Activated T-helper 1 cell treated with anti-CD3 and anti-CD28 coated beads, Interleukin-12 subunit alpha, Interleukin-12 subunit beta, Interleukin-2, Interleukin-4 antibody, amounts not matched to agents 30 ng/mL and 10 ng/mL and 1 ng/mL, durations not matched to agents 14 hours and 24 hours and 36 hours (primary cell): ENCODE measurements around the gene CALR3. TPM values are rescaled to one million over a fixed set of nuclear protein-coding genes. Genes with fewer than 3 reads are reported as not detected.

Experiments used
- DNase-seq: peaks from one replicate; pipeline ENCODE4 v3.0.0; 2021; ENCODE audit warnings: low spot score
- H3K27ac Mint-ChIP-seq: one replicate; pipeline ENCODE4 v1.8.0; 2021; ENCODE audit warnings: mild to moderate bottlenecking, mixed read lengths
- H3K27me3 Mint-ChIP-seq: one replicate; pipeline ENCODE4 v1.8.0; 2022; ENCODE audit warnings: mild to moderate bottlenecking, moderate library complexity, mixed read lengths; ENCODE audit not compliant: insufficient read depth
- H3K36me3 Mint-ChIP-seq: one replicate; pipeline ENCODE4 v1.8.0; 2021; ENCODE audit warnings: low read depth, mixed read lengths
- H3K4me1 Mint-ChIP-seq: one replicate; pipeline ENCODE4 v1.8.0; 2021; ENCODE audit warnings: low read depth, mixed read lengths
- H3K4me3 Mint-ChIP-seq: one replicate; pipeline ENCODE4 v1.8.0; 2021; ENCODE audit warnings: mild to moderate bottlenecking, moderate library complexity, mixed read lengths
- H3K9me3 Mint-ChIP-seq: one replicate; pipeline ENCODE4 v1.8.0; 2021; ENCODE audit warnings: mixed read lengths
- intact Hi-C: fragments of 100-400 bp; cut with micrococcal nuclease; formaldehyde crosslinking; loops from one replicate; pipeline ENCODE4 v1.15.1; 2024
- total RNA-seq: library from RNA; stranded (reverse); gene quantifications from 2 replicates; pipeline ENCODE4 v1.2.3, GENCODE V29; 2022

CALR3 gene
- total RNA-seq, 1 donor from 2014 or later, result not detected

DNA sequence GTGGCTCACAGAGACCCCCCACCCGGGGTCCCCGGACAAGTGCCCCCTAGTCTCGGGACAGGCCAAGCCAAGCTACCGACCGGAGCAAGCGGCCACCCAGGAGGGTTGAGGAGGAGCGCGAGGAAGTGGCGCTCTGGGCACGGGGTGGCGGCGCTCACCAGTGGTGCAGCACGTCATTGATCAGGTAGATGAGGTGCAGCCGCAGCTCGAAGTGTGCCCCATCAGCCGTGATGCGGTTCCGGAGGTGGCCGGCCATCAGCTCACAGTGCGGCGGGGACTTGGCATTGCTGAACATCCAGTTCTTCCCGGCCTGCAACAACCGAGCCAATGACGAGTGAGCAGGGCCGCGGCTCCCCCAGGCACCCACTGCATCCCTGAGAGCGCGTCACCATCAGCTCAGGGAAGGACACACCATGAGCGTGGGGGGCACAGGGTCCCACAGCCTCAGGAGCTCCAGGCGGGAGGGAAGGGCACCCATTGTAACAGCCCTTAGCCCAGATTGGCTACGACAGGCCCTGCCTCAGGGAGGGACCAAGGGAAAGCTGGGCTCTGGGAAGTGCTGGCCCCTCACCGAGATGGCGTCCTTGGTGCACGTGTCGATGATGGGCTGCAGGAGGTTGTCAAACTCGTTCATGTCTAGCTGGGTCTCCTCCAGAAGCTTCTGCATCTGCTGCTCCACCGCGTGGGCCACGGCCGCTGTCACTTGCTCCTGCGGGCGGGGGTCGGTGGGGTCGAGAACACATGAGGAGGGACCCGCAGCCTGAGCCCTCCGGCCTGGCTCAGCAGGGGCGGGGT is 36.7 kb upstream of the CALR3 start:
- Mint-ChIP-seq H3K27ac (no peak overlapping the region), H3K9me3 (no peaks in the 10 kb centered on the region), H3K4me3 (no peak overlapping the region), H3K27me3 (no peaks in the 10 kb centered on the region), H3K4me1 (peaks cover 5% of the 10 kb centered on the region), H3K36me3 (peaks cover 34% of the 10 kb centered on the region)
- intact Hi-C loops, result no loop called here
- no peak for DNase-seq

DNA sequence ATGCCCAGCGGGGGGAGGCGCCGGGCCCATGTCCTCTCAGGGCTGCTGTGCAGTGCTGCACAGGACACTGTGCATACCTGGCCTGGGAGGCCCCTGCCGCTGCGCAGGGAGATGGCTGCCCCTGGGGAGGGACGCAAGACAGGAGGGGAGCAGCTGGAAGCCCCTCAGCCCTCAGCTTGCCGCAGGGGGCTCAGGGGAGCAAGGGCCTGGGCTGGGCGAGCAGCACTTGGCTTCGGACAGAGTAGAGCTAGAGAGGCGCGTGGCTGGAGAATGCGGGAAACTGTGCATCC is 35.4 kb upstream of the CALR3 start:
- Mint-ChIP-seq H3K27ac (no peak overlapping the region), H3K27me3 (no peaks in the 10 kb centered on the region), H3K9me3 (no peaks in the 10 kb centered on the region), H3K4me3 (no peak overlapping the region), H3K36me3 (peaks cover 36% of the 10 kb centered on the region), H3K4me1 (no peaks in the 10 kb centered on the region)
- no peak for DNase-seq
- intact Hi-C loops, result no loop called here

DNA sequence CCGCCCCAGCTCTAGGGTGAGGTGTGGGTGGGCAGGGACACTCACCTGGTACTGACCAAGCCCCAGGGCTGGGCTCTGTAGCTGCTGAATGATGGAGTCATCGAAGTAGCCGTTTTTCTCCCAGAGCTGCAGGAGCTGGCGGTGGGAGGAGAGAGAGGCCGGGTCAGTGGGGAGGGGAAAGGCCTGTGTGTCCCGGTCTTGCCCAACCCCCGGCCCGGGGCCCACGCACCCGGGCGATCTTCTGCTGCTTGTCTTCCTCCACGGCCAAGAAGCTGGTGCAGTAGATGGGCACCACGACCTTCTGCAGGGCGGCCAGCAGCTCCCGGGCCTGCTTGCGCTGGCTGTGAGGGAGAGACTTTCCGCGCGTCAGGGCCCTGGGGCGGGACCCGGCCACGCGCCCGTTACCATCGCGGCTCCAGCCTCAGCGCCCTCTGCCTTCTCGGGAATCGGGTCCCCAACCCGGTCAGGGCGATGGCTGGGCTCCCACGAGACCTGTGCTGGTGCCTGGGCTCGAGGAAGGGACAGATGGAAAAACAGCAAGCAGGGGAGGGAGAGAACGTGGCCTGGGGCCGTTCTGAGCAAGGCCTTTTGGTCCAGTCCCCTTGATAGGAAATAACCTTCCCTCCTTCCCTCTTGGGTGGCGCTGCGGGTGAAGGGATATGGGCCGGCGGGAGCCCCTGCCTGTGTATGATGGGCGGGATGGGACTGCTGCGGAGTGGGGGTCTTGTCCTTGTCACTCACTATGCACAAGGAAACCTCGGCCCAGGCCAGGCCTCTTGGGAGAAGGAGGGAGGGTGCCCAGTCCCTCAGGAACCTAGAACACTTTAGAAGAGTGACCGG is 34.8 kb upstream of the CALR3 start:
- H3K27me3 Mint-ChIP-seq, result no peaks in the 10 kb centered on the region
- intact Hi-C loops, result no loop called here
- H3K36me3 Mint-ChIP-seq, result peaks cover 34% of the 10 kb centered on the region
- H3K4me1 Mint-ChIP-seq, result no peaks in the 10 kb centered on the region
- no peak overlapping the region for H3K27ac Mint-ChIP-seq
- DNase-seq, result no peak
- no peaks in the 10 kb centered on the region for H3K9me3 Mint-ChIP-seq
- no peak overlapping the region for H3K4me3 Mint-ChIP-seq

DNA sequence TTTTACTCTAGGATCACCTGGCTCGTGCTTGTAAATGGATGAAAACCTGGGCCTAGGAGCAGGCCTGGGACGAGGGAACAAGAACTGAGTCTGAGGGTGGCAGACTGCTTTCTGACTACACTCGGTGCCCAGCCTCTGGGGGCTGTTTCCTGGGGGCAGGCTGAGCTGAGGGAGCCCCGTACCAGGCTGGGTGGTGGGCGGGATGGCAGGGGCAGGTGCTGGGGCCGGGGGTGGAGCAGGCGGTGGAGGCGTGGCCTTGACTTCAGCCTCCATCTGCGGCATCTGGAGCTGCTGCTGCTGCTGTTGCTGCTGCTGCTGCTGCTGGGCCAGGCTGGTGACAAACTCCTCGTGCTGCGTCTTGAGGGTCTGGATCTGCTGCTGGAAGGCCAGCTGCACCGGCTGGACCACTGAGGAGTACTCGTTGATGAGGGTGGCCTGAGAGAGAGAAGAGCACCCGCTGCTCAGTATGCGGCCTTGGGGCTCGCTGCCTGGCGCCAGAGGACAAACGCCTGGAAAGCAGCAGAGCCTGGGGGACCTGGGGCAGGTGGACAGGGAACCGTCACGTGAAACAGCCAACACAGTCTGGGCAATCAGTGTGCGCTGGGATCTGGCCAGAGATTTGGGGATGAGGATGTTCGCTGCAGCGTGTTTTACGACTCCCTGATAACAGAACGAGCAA is 33.6 kb upstream of the CALR3 start:
- no peak for DNase-seq
- intact Hi-C loops, result no loop called here
- Mint-ChIP-seq H3K4me1 (no peaks in the 10 kb centered on the region), H3K9me3 (no peaks in the 10 kb centered on the region), H3K27me3 (no peaks in the 10 kb centered on the region), H3K36me3 (peaks cover 33% of the 10 kb centered on the region), H3K27ac (no peak overlapping the region), H3K4me3 (no peak overlapping the region)

DNA sequence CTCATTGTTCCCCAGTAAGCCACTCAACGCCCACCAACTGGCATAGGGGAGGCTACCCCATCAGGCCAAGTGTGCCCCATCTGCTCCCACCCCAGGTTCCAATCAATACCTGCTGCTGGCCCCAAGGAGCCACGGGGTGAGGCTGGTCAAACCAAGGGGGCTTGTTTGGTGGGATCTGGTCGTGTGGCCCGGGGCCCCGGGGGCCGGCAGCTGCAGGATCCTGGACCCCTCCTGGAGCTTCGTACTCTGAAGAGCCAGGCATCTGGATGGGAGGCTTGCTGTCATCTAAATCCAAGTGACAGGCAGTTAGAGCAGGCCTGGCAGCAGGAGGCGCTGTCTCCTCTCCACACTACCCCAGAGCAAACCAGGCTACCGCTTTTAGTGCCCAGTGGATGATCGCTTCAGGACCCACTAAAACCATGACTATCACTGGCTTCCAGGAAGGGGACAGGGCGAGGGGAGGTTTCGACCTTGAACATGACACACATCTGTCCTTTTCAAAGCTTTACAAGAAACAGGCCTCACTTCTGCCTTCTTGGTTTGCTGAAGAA is 32.1 kb upstream of the CALR3 start:
- Mint-ChIP-seq H3K36me3 (peaks cover 39% of the 10 kb centered on the region), H3K27me3 (no peaks in the 10 kb centered on the region), H3K9me3 (no peaks in the 10 kb centered on the region), H3K4me1 (no peaks in the 10 kb centered on the region), H3K27ac (no peak overlapping the region), H3K4me3 (no peak overlapping the region)
- DNase-seq, result peak; percentile 20
- intact Hi-C loops, result no loop called here

DNA sequence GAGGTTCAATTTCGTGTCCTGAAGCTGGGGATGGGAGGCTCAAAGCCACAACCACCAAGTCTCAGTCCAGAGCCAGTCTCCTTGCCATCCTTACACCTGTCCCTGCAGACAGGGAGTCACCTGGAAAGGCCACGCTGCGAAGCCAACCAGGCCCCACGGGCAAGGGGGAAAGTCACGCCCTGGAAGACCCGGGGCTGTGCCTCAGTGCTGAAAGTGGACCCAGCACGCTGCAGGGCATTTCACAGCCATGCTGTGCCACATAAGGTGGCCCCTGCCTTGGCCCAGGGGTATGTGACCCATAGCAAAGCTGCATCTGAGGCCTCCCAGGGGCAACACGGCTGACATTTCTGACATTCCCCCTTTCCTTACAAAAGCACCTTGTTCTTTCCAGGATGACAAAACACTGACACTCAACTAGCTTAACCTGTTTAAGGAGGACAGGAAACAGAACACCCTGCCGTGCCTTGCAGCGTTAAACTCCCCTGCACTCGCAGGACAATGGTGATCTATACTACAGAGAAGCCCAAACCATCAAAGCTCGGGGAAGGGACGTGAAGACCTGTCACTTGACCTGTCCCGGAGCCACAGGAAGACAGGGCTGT is 31.5 kb upstream of the CALR3 start:
- intact Hi-C loops, result no loop called here
- no peak for DNase-seq
- peaks cover 44% of the 10 kb centered on the region for H3K36me3 Mint-ChIP-seq
- no peaks in the 10 kb centered on the region for H3K9me3 Mint-ChIP-seq
- H3K27me3 Mint-ChIP-seq, result no peaks in the 10 kb centered on the region
- H3K4me1 Mint-ChIP-seq, result no peaks in the 10 kb centered on the region
- H3K27ac Mint-ChIP-seq, result no peak overlapping the region
- H3K4me3 Mint-ChIP-seq, result no peak overlapping the region

DNA sequence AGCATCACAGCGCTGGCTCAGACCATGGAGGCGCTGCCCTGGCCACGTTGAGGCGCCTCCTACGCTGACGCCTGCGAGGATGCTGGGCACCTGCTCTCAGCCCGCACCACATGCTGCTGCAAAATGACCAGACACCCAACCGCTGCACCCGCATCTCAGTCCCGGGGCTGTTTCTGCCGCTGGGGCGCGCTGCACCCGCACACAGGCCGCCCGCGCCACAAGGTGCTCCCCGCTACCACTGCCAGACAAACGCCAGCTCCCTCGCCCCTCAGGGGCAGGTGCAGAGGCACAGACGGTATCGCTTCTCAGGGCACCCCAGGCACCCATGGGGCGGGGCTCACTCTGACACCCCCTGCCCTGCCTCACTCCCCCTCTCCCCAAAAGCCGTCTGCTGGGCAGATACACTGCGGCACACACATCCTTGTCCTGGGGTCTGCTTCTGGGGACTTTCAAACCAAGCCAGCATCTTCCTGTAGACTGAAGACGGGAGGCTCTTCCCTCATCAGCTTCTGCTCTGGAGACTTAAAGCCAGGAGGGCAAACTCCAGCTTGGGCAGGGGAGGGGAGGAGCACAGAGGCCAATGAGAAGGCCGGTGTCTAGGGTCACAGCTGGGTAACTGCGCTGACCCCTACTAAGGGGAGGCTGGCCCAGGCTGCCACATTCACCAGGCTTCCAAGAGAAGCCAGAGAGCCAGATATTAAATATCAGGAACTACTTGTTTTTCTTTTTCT is 29.9 kb upstream of the CALR3 start:
- intact Hi-C loops, result no loop called here
- no peak for DNase-seq
- H3K36me3 Mint-ChIP-seq, result peaks cover 39% of the 10 kb centered on the region
- no peaks in the 10 kb centered on the region for H3K27me3 Mint-ChIP-seq
- H3K4me1 Mint-ChIP-seq, result no peaks in the 10 kb centered on the region
- no peaks in the 10 kb centered on the region for H3K9me3 Mint-ChIP-seq
- H3K27ac Mint-ChIP-seq, result no peak overlapping the region
- H3K4me3 Mint-ChIP-seq, result no peak overlapping the region

DNA sequence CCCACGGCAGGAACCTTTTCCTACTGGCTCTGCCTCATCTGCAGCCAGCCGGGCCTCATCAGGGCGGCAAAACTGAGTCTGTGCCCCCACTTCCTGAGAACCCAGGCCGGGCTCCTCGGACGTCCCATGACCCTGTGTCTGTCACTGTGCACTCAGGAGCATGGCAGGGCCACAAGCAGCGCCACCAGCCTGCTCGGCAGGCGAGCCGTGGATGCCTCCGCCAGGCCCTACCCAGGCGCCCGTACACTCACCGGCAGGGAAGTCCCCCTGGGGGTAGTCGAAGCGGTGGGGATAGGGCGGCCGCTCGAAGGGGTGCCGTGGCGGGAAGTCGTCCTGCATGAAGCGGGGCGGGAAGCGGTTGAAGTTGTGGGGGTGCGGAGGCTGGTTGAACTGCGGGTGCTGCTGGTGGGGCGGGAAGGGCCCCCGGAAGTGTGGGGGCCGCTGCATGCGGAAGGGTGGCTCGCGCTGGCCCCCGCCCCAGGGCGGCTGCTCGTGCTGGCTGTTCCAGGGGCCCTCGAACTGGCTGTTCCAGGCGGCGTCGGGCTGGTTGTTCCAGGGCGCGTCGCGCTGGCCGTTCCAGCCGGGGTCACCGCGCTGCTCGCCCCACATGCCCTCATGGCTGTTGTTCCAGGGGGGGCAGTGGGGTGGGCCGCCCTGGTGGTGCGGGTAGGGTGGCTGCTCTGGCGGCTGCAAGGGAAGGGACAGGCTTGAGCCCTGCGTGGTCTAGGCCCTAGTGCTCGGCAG is 29.2 kb upstream of the CALR3 start:
- intact Hi-C loops, result no loop called here

DNA sequence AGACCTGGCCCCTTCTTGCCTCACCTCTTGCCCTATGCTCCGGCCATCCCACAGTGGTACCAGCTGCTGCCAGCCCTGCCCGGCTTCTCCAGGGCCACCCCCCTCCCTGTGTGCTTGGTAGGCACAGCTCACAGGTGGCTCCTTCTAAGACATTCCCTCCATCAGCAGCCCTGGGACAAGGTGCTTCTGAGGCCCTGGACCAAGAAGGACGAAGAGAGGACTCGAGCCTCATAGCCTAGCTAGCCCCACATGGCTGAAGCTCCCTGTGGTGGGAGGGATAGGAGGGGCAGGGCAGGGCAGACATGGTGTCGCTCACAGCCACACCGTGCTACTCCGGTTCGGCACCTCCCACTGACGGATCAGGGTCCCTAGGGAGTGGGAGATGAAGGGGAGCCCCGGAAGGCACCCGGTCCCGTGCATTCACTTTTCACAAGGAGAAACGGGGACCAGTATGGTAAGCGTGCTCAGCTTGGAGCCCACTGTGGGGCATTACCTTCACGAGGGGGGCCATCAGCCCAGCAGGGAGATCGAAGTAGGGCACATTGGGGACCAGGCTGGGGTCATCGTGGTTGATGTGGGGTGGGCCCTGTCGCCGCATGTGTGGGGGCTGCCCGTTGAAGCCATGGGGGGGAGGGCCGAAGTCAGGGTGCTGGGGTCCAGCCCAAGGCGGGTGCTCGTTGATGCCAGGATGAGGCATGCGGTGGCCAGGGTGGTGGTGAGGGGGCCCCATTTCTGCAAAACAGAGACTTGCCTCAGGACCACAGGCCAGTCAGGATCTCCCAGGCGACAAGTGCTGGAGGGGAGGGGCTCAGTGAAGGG is 26.8 kb upstream of the CALR3 start:
- no peaks in the 10 kb centered on the region for H3K4me1 Mint-ChIP-seq
- H3K27ac Mint-ChIP-seq, result no peak overlapping the region
- intact Hi-C loops, result no loop called here
- peaks cover 36% of the 10 kb centered on the region for H3K36me3 Mint-ChIP-seq
- no peaks in the 10 kb centered on the region for H3K9me3 Mint-ChIP-seq
- no peaks in the 10 kb centered on the region for H3K27me3 Mint-ChIP-seq
- H3K4me3 Mint-ChIP-seq, result no peak overlapping the region
- DNase-seq, result no peak

More for the DNA sequence above, 29.2 kb upstream of the CALR3 start:
- Mint-ChIP-seq H3K27ac (no peak overlapping the region), H3K4me3 (no peak overlapping the region), H3K36me3 (peaks cover 41% of the 10 kb centered on the region), H3K27me3 (no peaks in the 10 kb centered on the region), H3K9me3 (no peaks in the 10 kb centered on the region), H3K4me1 (no peaks in the 10 kb centered on the region)
- DNase-seq, result no peak

DNA sequence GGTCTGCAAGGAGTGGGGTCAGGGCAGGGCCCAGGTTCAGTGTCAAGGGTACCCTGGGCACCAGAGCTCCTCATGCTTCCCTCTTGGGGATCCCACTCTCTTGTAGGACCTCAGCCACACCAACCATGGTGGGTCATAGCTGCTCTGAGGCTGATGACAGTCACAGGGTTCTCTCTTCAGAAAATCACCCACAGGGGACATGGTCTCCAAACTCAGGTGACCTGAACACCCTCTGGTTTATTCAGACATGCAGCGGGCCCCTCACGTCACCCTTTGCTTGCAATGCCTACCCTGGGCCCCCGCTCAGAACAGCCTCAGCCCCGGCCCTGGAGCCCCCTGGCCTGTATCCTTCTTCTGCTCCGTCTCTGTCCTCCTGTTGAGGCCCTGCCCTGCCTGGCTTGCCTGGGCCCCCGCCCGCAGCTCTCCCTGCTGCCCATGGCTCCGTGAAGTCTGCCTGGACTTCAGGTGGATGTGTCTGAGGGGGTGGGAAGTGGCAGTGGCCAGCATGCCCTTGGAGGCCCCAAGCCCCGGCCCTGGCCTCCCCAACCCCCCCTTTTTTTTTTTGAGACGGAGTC is 25.8 kb upstream of the CALR3 start:
- H3K27me3 Mint-ChIP-seq, result no peaks in the 10 kb centered on the region
- H3K9me3 Mint-ChIP-seq, result no peaks in the 10 kb centered on the region
- H3K4me1 Mint-ChIP-seq, result no peaks in the 10 kb centered on the region
- peaks cover 38% of the 10 kb centered on the region for H3K36me3 Mint-ChIP-seq
- intact Hi-C loops, result no loop called here
- H3K4me3 Mint-ChIP-seq, result no peak overlapping the region
- H3K27ac Mint-ChIP-seq, result no peak overlapping the region
- DNase-seq, result no peak

DNA sequence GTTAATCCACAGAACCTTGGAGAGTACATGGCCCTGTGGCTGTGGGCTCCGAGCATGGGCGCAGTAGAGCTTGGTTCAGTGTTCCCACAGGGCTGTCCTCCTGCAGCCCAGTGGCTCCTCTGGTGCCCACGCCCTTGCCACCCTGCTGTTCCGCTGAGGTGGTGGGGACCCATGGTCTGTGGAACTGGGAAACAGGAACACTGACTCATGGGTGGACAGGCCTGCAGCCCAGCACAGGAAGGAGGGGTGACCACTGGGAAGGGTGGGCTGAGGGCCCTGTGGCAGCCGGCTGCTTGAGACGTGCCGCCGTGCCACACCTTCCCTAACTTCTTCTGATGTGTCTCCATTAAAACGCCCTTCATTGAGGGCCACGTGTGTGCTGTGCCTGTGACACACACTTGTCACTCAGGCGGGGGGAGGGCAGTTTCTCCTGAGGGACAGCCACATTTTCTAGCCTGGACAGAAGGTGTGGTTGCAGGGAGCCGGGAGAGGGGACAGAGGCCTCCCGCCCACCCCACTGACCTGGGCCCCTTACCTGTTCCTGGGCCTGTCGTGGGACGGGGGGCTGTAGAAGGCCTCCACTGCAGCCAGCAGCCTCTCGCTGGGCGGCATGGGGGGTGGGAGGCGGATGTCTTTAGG is 25.1 kb upstream of the CALR3 start:
- no peak overlapping the region for H3K4me3 Mint-ChIP-seq
- no peak overlapping the region for H3K27ac Mint-ChIP-seq
- no peak for DNase-seq
- no peaks in the 10 kb centered on the region for H3K4me1 Mint-ChIP-seq
- intact Hi-C loops, result no loop called here
- no peaks in the 10 kb centered on the region for H3K27me3 Mint-ChIP-seq
- peaks cover 34% of the 10 kb centered on the region for H3K36me3 Mint-ChIP-seq
- no peaks in the 10 kb centered on the region for H3K9me3 Mint-ChIP-seq
